GM21515 (cell line): ENCODE results near the gene NRIP1.

Source experiments
- ATAC-seq: cut with Tn5 transposase; IDR thresholded peaks from one replicate; pipeline ENCODE4 v1.9.1; 2021; ENCODE audit not compliant: unreplicated experiment

The NRIP1 gene, protein sequence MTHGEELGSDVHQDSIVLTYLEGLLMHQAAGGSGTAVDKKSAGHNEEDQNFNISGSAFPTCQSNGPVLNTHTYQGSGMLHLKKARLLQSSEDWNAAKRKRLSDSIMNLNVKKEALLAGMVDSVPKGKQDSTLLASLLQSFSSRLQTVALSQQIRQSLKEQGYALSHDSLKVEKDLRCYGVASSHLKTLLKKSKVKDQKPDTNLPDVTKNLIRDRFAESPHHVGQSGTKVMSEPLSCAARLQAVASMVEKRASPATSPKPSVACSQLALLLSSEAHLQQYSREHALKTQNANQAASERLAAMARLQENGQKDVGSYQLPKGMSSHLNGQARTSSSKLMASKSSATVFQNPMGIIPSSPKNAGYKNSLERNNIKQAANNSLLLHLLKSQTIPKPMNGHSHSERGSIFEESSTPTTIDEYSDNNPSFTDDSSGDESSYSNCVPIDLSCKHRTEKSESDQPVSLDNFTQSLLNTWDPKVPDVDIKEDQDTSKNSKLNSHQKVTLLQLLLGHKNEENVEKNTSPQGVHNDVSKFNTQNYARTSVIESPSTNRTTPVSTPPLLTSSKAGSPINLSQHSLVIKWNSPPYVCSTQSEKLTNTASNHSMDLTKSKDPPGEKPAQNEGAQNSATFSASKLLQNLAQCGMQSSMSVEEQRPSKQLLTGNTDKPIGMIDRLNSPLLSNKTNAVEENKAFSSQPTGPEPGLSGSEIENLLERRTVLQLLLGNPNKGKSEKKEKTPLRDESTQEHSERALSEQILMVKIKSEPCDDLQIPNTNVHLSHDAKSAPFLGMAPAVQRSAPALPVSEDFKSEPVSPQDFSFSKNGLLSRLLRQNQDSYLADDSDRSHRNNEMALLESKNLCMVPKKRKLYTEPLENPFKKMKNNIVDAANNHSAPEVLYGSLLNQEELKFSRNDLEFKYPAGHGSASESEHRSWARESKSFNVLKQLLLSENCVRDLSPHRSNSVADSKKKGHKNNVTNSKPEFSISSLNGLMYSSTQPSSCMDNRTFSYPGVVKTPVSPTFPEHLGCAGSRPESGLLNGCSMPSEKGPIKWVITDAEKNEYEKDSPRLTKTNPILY (N-terminal part only)

GRCh38 chr21:15064576-15065391, at the start of gene NRIP1:
TSS of gene NRIP1 (minus strand) at chr21:15065000. CDS start at chr21:14968192, 96,808 bp downstream.
- ATAC-seq: peak; percentile 80

GRCh38 chr21:15112858-15113257, 48.1 kb upstream of the NRIP1 start:
- ATAC-seq: no peak

DNA sequence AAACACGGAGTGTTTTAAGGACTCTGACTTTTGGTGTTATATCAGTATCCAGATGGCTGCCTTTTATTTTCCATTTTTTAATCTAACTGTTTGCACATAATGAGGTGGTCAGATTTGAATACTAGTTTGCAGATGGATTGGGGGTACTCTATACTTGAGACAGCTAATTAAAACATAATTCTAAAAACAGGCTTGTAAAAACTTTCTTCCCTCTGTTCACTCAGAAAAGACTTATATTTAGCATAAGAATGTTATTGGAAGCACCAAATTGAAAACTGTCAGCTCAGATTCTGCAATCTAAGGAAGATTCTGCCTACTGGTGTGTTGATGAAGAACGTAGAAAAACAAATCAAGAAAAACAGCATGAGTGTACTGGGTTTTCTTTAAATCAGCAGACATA, 44.0 kb upstream of the NRIP1 start:
- no peak for ATAC-seq

DNA sequence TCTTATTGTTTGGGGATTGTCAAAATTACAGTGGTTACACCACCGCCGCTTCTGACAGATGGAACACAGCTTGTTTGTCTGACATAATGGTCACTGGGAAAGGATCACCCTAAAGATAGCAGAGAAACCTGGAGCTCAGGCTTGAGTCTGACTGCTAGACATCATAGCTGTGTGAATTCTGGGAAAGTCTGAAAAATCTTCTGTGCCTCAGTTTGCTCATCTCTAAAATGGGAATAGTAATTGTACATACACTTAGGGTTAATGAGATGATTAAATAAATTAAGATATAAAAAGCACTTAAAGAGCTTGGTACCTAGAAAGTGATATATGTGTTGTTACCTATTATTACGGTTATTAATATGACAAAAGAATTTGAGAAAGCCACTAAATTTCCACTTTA, 39.7 kb upstream of the NRIP1 start:
- ATAC-seq: no peak

DNA sequence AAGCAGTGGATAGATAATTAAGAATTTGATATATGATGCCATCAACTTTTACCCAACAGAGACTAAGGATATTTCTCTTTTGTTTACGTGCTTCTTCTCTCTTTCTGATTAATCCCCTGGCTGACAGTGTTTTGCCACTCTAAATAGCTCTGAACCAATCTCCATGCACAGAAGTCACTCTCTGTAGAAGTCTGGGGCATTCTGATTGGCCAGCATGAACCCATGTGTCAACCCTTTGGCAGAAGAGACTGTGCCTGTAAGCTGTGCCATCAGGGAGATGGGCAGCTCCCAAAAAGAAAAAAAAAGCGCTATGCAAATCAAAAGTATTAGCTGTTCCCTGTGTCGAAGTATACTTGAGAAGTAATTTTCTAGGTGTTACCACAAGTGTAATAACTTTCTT, 34.1 kb upstream of the NRIP1 start:
- no peak for ATAC-seq

DNA sequence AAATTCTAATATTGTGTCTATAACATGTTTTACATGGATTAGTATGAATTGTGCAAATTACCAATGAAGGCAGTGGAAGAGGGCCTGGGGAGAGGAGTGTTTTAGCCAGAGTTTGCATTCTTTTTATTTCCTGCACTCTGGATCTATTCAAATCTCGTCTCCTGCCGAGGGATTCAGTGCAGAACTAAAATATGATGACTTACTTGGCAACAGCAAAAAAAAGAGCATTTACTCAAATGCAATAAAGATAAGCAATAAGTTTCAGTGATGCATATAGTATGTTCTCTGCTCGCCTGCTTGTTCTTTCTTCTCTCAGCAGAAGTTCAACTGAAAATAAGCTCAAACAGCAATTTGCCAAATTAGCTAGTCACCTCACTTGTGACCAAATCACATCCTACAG, 33.4 kb upstream of the NRIP1 start:
- ATAC-seq: no peak

DNA sequence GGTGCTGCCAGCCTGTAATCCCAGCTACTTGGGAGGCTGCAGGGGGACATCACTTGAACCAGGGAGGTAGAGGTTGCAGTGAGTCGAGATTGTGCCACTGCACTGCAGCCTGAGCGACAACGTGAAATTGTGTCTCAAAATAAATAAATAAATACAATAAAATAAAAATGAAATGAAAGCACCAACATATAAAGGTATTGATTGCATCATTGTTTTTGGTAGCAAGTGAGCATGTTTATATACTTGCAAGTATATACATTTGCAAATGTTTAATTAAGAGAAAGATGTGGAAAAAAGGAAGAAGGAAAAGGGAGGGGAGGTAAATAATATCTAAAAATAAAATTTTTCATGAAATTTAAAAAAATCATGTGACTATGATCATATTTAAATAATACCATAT, 32.8 kb upstream of the NRIP1 start:
- ATAC-seq: no peak

DNA sequence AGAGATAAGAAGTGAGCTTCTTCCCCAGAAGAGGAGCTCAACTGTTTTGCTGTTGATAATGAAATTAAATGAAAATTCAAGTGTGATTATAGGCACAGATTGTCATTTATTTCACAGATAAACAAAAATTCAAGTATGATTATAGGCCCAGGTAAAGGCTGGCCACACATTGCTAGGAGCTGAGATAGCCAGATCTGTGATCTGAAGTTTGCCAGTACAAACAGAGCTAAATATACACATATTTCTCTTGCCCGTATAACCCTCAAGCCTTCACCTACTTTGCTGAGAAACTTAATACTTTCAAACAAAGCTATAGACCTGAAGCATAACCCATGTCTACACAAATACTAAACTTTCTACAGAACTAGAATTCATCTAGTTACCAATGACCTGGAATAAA, 31.3 kb upstream of the NRIP1 start:
- no peak for ATAC-seq

DNA sequence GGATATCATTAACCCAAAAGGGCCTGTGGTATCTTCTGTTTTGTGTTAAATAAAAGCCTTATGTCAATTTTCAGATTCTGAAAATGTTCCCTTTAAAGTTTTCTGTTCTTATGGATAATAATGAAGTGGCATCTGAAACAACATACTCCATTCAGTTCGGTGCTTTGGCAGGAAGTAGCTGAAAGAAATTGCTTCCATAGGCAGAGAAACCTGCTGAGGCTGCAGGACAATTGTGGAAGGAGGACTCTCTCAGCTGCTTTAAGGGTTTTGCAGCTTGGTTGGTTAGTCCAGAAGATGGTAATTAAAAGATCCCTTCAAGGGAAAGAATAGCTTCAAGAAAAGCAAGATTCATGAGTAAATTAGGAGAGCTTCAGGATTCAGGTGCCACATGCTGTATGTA, 30.5 kb upstream of the NRIP1 start:
- ATAC-seq: no peak

DNA sequence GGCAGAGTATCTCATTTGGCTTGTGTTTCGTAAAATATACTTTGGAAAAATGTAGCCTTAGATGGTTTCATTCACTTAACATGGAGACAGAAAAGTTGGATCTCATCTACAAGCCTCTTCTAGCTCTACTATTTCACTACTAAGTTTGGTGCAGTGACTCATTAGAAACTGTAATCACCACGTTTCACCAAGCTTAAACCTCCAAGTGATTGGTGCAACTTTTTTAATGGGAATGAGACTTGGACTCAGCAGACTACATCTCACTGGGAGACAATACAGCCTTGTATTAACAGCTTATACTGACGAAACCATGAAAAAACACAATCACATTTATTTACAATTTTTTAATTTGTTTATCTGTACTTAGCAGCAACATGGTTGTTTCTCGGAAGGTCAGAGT, 29.9 kb upstream of the NRIP1 start:
- no peak for ATAC-seq

GRCh38 chr21:15093216-15093615, 28.4 kb upstream of the NRIP1 start:
- ATAC-seq: no peak

- no peak for ATAC-seq
Observed at GRCh38 chr21:15092745-15093144, 27.9 kb upstream of the NRIP1 start.

- no peak for ATAC-seq
Observed at GRCh38 chr21:15090390-15090789, 25.6 kb upstream of the NRIP1 start.

- no peak for ATAC-seq
Observed at GRCh38 chr21:15088488-15088887, 23.7 kb upstream of the NRIP1 start.

DNA sequence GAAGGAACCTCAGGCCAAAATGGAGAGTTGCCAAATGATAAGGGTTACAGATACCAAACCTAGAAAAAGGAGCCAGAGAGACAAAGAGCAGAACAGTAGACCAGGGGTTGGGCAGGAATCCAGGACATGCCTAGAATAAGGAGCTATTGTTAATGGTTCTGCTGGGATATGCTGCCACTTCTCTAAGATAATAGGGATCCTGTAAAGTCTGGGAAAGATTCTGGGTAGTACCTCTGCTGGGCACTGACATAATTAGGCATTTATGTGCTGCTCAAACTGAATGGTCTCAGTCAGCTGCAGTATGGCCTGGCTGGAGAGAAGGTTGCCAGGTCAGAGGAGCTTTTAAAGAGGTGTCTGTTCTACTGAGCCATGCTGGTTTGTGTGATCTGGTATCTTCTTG, 19.9 kb upstream of the NRIP1 start:
- no peak for ATAC-seq

DNA sequence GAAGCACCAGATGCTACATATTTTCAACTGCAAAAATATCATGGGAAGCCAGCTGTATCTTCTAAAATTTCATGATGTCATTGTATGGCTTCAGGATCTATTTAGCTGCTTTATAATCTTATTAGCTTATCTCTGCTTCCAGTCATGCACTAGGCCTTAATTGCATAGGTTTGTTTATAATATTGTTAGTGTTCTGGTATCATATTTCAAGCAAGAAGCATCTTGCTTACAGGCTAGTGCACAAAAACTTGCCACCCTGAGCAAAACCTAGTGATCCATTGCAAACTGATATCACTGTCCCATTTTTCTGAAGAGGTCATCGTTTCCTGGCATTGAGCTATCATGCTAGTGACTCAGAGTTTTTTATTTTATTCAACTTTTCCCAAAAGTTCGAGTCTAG, 15.7 kb upstream of the NRIP1 start:
- ATAC-seq: no peak

DNA sequence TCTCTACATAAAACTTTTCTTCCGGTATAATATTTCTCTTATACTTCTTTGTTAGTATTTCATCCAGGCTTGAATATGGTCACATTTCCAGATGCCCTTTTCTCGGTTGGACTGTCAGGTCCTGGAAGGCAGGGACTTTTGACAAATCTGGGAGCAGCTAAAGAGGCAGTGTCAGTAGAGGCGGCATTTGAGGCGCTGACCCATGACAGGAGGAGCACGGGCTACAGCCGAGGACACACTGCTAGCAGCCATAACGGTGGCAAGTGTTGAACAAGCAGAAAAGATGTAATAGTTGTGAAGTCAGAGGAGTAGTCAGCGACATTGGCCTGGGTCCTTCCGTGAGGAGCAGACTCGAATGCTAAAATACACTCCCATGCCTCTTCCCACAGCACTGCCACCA, 14.5 kb upstream of the NRIP1 start:
- no peak for ATAC-seq

DNA sequence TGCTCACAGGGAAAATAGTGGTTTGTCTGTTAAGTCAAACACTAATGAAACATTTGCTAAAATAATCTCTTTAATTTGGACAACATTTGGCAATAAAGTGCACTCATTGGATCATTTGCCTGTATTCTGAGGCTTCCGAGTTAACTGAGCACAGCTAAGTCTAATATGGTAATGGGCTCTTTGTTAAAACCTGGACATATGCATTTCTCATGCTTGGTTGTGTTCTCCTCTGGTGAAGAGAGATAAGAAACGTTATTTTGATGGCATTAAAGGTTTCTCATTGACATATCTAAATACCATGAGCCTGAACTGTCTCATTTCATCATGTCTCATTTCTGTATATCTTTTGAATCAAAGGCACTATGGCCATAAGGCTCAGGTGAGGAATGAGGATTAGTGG, 13.4 kb upstream of the NRIP1 start:
- no peak for ATAC-seq

- ATAC-seq: no peak
Observed at GRCh38 chr21:15077529-15078145, 12.8 kb upstream of the NRIP1 start.

GRCh38 chr21:15076730-15077129, 11.9 kb upstream of the NRIP1 start:
- no peak for ATAC-seq

DNA sequence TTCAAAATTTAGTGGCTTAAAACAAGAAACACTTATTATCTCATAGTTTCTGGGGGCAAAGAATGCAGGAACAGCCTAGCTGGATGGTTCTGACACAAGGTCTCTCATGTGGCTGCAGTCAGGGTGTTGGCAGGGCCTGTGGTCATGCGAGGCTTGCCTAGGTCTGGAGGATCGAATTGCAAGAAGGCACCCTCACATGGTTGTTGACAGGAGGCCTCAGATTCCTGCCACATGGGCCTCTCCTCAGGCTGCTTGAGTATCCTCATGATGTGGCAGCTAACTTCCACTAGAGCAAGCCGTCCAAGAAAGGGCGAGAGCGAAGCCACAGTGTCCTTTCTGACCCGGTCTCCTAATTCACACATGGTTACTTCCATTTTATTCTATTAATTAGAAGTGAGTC, 6.2 kb upstream of the NRIP1 start:
- no peak for ATAC-seq
